GM18499 (cell line): Measurements from ENCODE around the gene GPSM3.
"Not testable (repeated sequence)": the region's sequence is repeated elsewhere in the genome, so short reads cannot be mapped to it uniquely, and the experiment has no call there.

Experiments
- ATAC-seq: cut with Tn5 transposase; IDR thresholded peaks from one replicate; pipeline ENCODE4 v1.9.1; 2021; ENCODE audit warnings: moderate number of reproducible peaks; ENCODE audit not compliant: insufficient read depth, unreplicated experiment

The GPSM3 gene

DNA sequence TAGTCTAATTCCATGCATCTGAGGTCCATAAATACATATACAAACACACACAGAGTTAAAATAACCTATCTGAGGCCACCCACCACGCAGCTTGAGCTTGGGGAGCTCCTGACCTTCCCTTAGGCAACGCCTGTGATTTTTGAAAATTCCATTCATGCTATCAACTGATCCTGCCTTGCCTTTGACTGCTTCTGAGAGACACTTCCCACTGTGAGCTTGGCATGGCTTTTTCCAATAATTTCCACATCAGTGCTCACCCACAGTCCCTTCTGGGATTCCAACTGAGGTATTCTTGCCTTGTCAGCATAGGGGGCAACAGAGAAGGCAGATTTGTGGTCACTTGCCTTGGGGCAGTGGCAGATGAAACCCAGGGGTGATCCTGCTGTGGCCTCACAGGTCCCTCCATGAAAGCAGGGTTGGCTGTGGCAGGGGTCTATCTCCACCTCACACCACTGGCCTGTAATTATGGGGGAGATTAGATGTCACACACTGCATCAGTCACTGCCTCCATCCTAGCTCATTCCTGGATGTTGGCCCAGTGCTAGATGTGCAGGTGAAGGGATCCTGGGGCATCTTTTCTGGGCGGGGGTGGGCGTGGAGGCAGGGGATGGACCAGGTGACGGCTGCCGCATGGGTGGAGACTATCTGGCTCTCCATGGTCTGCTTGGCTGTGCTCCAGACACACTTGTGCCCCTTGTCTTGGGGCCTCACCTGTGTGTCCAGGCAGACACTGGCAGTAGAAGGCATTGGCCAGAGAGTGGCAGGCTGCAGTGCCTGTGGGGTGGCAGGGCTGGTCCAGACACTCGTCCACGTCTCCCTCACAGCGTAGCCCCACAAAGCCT lies 11.2 kb upstream of the GPSM3 start:
- no peak for ATAC-seq

DNA sequence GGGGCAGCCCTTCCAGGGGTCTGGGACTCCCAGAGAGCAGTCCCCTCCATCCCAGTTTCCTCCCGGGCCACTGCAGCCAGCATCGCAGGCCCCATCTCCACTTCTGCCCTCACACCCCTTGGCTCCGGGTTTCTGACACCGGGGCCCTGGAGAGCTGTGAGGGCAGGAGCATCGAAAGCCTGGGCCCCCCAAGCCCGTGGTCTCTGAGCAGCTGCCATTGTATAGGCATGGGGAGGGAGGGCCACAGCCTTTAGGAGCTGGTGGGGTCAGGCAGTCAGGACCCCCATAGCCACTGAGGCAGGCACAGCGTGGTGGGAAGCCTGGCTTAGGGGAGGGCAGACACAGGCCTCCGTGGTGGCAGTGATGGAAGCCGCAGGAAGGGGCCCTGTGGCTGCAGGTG lies 9.7 kb upstream of the GPSM3 start:
- no peak for ATAC-seq

DNA sequence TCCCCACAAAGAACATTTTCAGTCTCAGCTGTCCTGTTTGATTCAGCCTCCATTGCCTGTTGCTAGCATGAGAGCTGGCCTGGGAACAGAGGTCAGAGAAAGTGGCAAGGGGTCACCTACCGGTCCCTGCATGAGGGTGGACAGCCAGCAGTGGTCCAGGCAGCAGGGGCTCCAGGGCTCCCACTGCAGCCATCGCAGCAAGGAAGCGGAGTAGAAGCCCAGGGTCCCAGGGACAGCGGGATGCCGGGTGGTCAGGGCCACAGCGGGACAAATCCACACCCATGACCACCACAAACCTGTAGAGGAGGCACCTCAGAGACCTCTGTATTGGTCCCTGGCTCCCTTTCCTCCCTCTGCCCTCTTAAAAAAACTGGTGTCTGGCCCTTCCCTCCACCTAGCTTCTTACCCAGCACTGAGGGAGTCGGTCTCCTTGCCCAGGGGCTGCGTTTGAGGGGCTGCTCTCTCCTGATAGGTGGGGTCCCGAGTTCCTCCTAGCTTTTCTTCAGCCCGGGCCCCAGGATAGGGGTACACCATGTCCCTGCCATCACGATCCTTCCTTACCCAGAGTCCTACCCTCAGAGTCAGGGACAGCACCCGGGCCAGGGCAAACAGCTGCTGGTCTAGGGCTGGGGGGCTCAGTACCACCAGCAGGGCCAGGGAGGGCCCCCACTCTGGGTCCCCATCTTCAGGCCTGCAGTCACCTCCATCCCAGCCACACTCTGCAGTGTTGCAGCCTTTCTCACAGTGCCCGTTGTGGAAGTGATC lies 8.4 kb upstream of the GPSM3 start:
- ATAC-seq = no peak

DNA sequence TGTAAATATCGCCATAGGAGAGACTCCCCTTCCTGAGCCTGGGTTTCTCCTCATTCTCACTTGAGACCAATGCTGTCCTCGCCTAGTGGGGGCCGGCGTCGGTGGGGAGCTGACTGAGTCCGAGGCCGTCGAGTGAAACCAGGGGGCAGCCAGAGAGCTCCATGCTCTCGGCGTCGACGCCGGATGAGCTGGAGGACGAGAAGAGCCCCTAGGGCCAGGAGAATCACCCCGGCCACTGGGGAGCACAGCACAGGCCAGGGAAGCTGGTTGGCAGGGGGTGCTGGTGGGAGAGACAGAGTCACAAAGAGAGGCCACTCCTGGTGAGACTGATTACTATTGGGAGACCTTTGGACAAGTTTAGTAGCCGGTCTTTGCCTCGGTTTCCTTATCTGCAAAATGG lies 6.4 kb upstream of the GPSM3 start:
- ATAC-seq = no peak

DNA sequence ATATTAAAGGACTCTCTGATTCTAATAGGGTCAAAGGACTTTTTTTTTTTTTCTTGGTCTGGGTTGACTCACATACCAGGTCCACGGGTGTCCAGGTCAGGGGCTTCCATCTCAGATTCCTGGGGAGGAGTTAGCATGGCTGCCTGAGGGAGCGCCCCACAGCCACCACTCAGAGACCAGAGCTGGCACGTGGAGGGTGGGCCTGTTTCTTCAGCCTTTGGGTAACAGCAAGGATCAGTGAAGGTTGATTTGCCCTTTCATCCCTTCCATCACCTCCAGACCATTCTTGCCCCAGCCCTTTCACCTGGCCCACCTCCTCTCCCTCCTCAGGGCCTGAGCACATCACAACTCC lies 5.9 kb upstream of the GPSM3 start:
- no peak for ATAC-seq

DNA sequence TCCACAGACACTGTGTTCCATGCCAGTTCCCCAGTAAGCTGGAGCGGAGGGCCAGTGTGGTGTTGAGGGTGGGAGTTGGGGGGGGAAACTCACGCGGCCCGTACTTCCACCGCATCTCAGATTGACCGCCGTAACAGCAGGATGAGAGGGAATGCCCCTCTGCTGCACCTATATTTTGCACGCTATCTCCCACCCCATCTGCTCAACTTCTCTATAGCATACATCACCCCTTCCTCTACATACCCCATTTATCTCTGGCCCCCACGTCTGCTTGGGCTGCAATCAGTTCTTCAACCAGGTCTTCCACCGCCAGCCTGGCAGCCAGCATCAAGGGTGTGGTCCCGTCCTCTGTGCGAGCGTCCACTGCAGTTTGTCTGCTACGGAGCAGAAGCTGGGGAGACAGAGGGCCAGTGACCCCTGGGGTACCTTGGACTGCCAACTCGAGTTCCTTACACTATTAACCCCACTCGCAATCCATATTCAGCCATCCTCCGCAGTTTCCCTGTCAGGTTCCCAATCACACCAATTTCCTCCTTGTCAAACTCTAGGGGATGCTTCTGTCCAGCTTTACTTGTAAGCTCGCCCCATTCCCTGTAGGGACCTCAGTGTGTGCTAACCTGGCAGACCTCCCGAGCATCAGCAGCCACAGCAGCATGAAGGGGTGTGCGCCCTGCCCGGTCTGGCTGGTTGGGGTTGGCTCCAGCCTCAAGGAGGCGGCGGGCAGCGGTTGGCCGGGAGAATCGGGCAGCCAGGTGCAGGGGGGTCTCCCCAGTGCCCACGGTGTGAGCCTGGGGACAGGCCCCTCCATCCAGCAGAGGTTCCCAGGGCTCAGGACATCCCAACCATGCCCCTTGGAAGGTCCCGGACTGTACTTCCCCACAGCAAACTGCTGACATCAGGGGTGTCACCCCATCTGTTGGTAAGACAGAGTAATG lies 4.5 kb upstream of the GPSM3 start:
- no peak for ATAC-seq

DNA sequence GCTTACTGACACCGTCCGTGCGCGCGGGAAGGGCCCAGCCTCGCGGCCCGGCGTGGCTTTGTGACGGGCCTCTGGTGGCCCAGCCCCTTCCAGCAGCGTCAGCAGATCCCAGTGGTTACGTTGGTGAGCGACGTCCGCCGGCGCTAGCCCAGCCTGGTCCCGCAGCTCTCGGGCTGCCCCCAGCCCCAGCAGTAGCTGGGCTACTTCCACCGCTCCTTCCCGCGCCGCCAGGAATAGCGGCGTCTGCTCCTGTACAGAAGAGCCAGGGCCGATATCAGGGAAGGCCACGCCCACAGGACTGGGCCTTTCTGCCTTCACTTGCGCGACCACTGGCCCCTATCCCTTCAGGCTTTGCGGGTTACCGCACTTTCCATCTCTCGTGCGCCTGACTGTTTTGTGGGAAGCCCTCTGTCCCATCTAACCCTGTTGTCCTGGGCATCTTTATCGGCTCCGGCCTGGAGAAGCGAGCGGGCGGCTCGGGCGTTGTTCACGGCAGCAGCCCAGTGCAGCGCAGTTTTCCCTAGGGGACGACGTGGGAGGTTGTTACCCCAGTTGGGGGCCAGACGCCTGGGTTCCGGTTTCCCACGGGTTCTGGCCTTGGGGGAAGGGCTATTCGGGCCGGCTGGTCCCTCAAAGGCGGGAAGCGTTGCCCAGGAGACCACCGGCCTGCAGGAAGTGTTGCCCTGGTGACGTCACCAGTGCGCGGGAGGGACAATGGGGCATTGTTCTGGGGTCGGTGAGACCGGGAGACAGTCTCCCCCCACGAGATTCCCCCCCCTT lies 3.6 kb upstream of the GPSM3 start:
- peak; percentile 8 for ATAC-seq

DNA sequence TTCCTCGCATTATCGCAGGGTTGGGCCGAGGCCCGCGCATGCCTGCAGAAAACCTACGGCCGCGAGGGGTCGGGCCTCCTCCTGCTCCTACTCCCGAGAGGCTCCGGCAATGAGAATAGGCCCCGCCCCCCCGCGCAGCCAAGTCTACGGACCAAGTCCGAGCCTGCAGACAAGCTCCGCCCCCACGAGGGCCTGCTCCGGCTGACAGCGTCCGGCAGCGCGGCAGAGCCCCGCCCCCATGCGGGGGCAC lies 3.1 kb upstream of the GPSM3 start:
- ATAC-seq = peak; percentile 60

DNA sequence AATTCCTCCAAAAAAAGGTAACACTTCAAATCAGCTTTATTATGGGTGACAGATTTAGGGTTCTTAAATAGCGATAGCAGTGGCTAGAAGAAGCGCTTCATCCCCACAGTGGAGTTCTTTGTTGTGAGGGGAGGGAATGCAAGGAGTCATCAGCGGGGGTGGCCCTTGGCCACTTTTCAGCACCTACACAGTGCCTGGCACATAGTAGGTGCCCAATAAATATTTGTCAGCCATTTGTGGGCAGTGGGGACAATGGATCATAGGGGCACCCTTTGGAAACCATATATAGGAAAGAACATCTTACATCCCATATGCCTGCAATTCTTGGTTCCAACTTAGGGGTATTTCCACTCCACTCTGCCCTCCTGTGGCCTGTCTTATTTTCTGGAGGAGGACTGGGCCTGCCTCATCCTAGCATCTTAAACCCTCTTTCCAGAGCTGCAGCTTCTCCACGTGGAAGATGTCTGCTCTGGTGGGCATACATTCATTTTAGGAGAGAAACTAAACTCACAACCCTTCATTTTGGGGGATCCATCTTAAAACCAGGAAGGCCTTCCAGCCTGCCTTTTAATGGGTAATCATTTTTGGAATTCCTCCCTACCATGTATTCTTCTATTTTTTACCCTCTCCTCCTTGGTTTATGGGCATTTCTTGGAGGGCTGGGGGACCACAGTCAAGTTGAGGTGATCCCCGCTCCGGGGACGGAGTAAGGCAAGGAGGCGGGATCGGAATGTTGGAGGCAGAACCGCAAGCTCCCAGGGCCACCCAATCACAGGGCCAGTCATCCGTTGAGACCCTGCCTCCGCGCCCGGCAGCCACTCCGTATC lies 2.6 kb upstream of the GPSM3 start:
- ATAC-seq = no peak

DNA sequence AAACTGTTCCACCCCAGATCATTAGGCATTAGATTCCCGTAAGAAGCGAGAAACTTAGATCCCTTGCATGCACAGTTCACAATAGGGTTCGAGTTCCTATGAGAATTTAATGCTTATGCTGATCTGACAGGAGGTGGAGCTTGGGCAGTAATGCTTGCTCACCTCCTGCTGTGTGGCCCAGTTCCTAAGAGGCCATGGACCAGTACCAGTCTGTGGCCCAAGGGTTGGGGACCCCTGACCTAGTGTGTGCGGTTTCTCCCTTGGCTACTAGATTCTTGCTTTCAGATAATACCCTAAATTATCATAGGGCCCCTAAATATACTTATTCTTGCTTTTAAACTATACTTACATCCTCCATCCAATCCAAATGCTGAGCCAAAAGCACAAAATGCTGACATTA lies 1.9 kb upstream of the GPSM3 start:
- no peak for ATAC-seq

DNA sequence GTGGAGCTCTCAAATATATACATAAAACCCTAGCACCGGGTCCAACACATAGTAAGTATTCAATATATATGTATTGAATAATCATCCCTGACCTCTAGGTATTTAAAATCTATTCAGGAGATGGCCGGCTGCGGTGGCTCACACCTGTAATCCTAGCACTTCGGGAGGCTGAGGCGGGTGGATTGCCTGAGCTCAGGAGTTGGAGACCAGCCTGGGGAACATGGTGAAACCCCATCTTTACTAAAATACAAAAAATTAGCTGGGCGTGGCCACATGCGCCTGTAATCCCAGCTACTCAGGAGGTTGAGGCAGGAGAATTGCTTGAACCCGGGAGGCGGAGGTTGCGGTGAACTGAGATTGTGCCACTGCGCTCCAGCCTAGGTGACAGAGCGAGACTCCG lies 653 bp upstream of the GPSM3 start:
- ATAC-seq = not testable (repeated sequence)

DNA sequence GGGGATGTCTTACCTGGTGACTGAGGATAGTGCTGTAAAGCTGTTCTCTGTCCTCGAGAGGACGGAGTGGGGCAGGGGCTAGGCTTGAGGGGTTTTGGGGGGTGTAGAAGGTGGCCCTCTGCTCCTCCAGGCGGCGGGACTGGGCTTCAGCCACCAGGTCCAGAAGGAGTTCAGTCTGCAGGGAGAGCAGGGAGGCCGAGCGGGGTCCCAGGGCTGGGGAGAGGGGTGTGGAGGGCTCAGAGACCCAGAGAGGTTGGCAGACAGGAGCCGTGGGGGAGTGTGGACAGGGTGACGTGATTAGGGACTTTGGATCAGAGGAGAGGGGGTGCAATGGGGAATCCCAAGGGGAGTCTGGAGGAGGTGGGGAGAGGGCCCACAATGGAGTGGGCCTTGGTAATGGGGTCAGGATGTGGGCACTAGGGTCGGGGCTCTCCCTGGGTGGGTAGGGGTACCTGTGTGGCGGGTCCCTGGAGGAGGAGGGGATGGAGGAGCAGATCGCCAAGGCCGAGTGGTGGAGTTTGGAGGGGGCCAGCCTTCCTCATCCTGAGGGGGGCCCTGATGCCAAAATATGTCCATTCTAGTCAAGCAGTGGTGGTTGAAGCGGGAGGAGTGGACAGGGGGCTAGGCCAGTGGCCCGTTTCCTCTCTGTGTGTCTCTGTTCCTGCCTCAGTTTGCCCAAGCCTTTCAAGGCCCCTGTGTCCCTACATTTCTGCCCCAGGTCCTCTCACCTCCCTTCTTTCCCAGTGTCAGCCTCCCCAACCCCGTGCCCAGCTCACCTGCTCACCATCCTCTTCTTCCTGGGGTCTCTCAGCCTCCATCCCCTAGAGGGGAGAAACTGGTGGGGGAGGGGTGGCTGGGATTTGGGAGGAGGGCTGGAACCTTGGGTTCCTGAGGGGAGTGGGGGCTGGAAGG lies 491 bp downstream of the GPSM3 start:
- no peak for ATAC-seq

DNA sequence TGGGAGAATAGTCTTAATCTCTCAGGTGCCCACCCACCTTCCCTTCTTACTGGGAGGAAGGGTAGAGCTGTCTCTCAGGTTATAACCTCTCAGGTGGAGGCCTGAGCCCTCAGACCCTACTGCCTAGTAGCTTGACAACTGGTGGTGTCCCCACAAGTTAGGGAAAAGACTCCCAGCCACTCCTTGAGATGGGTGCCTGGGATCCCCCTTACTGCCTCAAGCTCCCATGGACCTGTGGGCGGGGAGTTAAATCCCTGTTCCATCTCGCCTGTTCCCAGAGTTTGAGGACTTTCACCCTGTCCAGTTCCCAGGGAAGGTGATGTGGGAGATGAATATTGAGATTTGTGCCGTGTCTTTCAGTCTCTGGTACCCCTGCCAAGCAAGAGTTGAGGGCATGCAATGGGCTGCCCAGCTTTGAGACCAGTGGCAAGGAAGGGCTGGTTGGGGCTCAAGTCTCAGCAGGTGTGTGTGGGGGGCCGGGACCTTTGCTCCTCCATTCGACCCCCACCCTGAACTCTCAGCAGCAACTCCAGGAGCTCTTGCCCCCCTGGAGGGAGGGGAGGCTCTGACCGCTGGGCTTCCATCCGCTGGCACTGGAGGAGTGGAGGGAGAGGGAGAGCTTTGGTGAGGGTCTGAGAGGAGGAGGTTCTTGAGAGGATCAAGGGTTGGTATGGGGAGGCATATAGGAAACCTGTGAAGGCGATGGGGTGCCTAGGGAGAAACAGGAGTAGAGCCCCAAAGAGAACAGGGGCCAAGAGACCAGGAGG lies 1.3 kb downstream of the GPSM3 start:
- no peak for ATAC-seq

DNA sequence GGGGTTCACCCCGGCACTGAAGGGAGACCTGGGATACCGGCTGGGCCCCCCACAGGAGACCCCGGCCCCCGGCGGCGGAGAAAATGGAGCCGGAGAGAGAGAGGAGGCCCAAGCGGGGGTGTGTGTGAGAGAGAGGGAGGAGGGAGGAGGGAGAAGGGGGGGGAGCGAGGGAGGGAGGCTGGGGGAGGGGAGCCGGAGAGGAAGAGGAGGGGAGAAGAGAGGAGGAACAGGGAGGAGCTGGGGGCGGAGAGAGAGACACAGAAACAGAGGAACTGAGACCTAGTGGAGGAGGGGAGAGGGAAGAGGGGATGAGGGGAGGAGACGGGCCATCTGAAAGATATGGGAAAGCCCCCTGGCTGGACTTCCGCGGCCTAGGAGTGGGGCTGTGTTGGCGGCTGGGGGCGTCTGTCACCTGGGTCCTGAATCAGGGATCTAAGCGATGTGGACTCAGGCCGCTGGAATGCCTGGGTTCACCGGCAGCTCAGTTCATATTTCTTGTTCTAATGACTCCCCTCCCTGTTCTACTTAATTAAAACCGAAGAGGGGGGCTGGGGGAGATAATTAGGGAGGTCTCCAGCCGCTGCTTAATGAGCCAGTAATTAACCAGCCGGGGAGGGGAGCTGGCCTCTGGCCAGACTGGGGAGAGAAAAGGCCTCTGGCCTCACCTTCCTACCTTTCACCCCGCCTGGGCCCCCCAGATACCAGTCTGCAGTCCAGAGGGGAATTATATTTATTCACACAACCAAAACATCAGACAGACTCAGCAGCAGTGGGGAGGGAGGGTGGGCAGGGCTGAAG lies 2.2 kb downstream of the GPSM3 start, which contains the start of gene PBX2:
PBX2 (minus strand) TSS at position 149 of the 798 bp plus-strand sequence. CDS start 287 bp downstream, outside the sequence.
- ATAC-seq = no peak

DNA sequence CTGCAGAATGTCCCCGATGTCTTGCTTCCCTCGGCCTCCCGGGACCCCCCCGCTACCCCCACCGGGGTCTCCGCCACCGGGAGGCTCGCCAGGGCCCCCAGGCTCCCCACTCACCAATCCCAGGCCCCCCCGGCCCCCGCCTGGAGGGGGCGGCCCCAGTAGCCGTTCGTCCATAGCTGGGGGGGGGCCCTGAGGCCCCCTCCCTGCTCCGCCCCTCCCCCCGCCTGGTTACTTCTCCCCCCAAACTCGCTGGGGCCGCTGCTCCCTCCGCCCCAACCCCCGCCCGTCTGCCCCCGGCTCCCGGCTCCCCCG lies 2.7 kb downstream of the GPSM3 start:
- no peak for ATAC-seq

DNA sequence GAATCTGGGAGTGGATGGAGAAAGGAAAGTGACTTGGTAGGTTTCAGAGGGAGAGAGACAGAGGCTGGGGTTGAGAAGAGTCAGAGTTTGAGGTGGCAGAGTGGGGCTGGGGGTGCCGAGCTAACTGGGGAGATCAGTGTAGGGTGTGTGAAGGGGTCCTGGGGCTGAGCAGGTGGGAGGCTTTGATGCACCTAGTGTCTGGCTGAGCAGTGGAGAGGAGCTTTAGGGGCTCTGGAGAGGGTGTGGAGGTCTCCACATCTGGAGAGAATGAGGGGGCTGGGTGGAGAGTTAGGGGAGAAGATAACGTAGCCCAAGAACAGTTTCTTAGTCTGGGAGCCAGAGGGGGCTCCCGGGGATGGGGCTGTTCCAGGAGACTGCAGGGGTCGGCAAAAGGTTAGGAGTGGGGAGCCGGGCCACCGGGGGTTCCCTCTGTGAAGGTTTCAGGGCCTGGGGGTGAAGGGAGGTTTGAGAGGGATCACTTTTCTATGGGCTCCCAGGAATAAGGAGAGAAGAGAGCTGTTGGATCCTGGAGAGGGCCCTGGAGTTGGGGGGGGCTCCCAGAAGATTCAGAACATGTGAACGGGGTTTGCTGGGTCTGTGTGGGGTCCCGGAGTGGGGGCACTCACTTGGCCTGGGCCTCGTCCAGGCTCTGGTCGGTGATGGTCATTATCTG lies 3.2 kb downstream of the GPSM3 start:
- no peak for ATAC-seq
